Measurements from ENCODE around the gene KCNK17.

Gene KCNK17

GRCh38 chr6:39268721-39269120 is 45.5 kb downstream of the KCNK17 start:
- DNase-seq (ENCODE audit: low read depth in 2 of 2), result no peak

- no peak for DNase-seq (ENCODE audit: low read depth in 2 of 2)
These were observed 46.0 kb downstream of the KCNK17 start for GRCh38 chr6:39268171-39268570.

DNA sequence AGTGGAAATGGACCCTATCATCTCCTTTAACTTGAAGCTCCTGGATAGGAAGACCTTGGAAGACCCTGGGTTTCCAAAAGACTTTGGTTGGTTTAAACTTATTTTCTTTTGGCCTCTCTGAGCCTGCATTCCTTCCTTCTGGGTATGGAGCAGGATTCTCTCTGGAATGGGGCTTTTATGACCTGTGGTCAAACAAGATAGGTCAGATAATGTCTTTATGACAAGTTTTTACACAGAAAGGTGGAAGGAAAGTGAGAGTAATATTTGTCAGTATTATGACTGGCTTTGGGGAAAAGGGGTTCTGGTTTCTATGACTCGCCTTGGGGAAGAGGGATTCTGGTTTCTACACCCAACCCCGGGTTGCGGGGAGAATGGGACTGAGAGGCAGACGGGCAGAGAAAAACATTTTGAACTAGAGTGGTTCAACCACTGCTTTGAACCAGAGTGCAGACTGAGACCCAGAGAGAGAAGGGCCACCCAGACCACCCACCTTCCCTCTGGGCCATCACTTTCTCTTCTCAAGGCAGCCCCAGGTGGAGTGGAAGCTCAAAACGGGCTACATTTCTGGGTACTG is 47.4 kb downstream of the KCNK17 start:
- DNase-seq (ENCODE audit: low read depth in 2 of 2), result no peak

DNA sequence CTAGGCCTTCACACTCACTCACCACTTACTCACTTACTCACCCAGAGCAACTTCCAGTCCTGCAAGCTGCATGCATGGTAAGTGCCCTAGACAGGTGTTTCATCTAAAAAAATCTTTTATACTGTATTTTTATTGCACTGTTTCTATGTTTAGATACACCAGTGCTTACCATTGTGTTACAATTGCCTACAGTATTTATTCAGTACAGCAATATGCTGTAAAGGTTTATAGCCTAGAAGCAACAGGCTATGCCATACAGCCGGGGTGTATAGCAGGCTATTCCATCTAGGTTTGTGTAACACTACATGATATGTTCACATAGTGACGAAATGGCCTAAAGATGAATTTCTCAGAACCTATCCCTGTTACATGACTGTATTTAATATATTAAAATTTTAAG is 47.8 kb downstream of the KCNK17 start:
- no peak for DNase-seq (ENCODE audit: low read depth in 2 of 2)

- no peak for DNase-seq (ENCODE audit: low read depth in 2 of 2)
These were observed 50.7 kb downstream of the KCNK17 start for GRCh38 chr6:39263303-39264037.

DNA sequence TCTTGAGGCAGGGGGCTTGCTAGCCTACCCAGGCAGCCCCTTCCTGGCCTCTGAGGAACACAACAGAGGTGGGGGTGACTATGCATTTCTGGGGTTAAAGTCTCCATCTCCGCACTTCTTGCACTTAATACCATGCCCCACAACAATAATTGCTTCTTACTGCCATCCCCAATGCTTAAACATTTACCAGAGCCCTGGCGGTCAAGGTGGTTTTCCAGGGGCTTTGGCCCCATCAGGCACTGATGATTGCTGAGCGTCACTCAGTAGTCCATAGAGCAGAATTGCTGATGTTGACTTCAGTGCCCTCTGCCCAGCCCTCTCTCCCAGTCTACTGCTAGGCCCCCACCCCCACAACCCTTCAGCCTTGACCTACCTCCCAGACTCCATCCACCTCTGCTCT is 52.5 kb downstream of the KCNK17 start:
- DNase-seq (ENCODE audit: low read depth in 2 of 2), result no peak

- DNase-seq (ENCODE audit: low read depth in 2 of 2), result no peak
These were observed 53.3 kb downstream of the KCNK17 start for GRCh38 chr6:39260953-39261352.

GRCh38 chr6:39260456-39260855 is 53.8 kb downstream of the KCNK17 start:
- no peak for DNase-seq (ENCODE audit: low read depth in 2 of 2)

- no peak for DNase-seq (ENCODE audit: low read depth in 2 of 2)
These were observed 57.8 kb downstream of the KCNK17 start for GRCh38 chr6:39256294-39256940.

DNA sequence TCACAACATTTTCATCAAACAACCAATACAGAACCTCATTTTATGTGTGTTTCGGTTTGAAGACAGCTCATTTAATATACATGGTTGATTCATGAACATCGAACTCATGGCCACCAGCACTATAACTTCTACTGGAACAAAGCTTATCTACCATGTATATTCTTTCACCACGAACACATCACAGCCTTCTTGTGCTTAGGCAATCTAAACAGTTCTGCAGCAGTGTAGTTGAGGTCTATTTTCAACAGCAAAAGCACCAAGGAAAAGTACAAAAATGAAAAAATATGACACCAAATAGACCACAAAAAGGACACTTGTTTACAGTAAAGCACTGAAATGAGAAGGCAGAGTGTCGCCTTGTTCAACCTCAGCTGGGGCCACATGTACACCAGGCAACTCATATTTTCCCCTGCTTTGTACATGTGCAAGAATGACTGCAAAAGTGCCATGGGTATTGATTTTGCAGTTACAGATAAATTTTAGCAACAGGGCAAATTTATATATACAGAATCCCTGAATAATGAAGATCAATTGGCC is 59.2 kb downstream of the KCNK17 start:
- no peak for DNase-seq (ENCODE audit: low read depth in 2 of 2)

- DNase-seq (ENCODE audit: low read depth in 2 of 2), result no peak
These were observed 62.8 kb downstream of the KCNK17 start for GRCh38 chr6:39251406-39251805.

DNA sequence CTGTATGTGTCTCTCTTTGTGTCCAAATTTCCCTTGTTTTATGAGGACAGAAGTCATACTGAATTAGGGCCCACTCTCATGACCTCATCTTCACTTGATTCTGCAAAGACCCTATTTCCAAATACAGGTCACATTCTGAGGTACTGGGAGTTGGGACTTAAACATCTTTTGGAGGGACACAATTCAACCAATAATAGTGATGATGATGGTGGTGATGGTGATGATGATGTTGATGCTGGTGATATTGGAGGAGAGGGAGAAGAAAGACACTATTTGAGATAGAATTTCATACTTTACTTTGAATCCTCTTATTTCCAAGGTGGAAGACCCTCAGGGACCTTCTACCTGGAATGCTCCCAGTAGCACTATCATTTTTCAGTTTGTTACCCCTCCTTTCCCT is 63.7 kb downstream of the KCNK17 start:
- DNase-seq (ENCODE audit: low read depth in 2 of 2), result no peak

DNA sequence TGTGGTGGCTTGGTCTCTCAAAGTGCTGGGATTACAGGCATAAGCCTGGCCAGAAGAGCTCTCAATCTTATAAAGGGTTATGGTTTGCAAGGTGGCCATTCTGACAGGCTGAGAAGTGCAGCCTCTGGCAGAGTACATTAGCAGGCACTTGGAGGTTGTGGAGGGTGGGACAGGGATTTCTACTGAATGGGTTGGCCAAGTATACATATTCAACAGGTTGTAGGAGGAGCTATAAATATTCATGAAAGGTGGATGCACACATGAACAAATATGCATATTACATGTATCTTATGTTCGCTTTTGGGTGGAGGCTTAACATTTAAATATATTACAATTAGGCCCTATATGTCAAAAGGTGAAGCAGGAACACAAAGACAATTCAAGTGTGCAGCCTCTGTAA is 64.9 kb downstream of the KCNK17 start:
- DNase-seq (ENCODE audit: low read depth in 2 of 2), result no peak

Data from fibroblast of skin of left biceps (primary cell).